ENCODE data around the gene C16orf74. TPM values are rescaled to one million over a fixed set of nuclear protein-coding genes. Genes with fewer than 3 reads are reported as not detected.

C16orf74 gene
- polyA plus RNA-seq, 2 of the 4 experiments (the other 2 are of a cell fraction), result 3.8 to 9.1 TPM

DNA sequence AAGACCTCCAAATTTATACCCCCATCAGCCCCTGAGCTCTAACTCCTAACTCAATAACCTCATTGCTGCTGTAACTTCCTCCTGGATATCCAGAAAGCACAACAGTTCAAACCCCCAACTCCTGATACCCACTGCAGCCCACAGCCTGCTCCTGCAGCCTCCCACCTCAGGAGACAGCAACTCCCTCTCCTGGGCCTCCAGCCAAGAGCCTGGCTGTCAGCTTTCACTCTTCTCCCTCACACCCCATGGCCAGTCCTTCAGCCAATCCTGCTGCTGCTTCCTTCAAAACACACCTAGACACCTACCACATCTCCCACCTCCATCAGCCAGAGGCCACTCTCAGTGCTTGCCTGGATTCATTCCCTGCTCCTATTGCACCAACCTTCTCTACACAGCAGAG lies 67.5 kb downstream of the C16orf74 start:
- Histone ChIP-seq H3K4me3 (no peak overlapping the region), H3K4me1 (peaks cover 9% of the 10 kb centered on the region; the same call in 1 of the 3 replicates), H3K4me2 (no peak overlapping the region), H3K27ac (no peak overlapping the region), H3K9me3 (no peaks in the 10 kb centered on the region)
- no peak for TF ChIP-seq NFE2L2 (conservative IDR thresholded peaks at IDR 0.05; ENCODE audit: low read length)
- TF ChIP-seq, protein P1, sequence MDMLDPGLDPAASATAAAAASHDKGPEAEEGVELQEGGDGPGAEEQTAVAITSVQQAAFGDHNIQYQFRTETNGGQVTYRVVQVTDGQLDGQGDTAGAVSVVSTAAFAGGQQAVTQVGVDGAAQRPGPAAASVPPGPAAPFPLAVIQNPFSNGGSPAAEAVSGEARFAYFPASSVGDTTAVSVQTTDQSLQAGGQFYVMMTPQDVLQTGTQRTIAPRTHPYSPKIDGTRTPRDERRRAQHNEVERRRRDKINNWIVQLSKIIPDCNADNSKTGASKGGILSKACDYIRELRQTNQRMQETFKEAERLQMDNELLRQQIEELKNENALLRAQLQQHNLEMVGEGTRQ (IDR thresholded peaks at IDR 0.05), result no peak
- TF ChIP-seq FOSL2 (IDR thresholded peaks at IDR 0.05), result no peak
- no peak for TF ChIP-seq FOSL2 (CRISPR knock-in tag; IDR thresholded peaks at IDR 0.05)
- TF ChIP-seq, protein P2, sequence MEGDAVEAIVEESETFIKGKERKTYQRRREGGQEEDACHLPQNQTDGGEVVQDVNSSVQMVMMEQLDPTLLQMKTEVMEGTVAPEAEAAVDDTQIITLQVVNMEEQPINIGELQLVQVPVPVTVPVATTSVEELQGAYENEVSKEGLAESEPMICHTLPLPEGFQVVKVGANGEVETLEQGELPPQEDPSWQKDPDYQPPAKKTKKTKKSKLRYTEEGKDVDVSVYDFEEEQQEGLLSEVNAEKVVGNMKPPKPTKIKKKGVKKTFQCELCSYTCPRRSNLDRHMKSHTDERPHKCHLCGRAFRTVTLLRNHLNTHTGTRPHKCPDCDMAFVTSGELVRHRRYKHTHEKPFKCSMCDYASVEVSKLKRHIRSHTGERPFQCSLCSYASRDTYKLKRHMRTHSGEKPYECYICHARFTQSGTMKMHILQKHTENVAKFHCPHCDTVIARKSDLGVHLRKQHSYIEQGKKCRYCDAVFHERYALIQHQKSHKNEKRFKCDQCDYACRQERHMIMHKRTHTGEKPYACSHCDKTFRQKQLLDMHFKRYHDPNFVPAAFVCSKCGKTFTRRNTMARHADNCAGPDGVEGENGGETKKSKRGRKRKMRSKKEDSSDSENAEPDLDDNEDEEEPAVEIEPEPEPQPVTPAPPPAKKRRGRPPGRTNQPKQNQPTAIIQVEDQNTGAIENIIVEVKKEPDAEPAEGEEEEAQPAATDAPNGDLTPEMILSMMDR (IDR thresholded peaks at IDR 0.05), result no peak
- no peak for TF ChIP-seq ZNF302 (CRISPR knock-in tag; IDR thresholded peaks at IDR 0.05)
- TF ChIP-seq, protein P3, sequence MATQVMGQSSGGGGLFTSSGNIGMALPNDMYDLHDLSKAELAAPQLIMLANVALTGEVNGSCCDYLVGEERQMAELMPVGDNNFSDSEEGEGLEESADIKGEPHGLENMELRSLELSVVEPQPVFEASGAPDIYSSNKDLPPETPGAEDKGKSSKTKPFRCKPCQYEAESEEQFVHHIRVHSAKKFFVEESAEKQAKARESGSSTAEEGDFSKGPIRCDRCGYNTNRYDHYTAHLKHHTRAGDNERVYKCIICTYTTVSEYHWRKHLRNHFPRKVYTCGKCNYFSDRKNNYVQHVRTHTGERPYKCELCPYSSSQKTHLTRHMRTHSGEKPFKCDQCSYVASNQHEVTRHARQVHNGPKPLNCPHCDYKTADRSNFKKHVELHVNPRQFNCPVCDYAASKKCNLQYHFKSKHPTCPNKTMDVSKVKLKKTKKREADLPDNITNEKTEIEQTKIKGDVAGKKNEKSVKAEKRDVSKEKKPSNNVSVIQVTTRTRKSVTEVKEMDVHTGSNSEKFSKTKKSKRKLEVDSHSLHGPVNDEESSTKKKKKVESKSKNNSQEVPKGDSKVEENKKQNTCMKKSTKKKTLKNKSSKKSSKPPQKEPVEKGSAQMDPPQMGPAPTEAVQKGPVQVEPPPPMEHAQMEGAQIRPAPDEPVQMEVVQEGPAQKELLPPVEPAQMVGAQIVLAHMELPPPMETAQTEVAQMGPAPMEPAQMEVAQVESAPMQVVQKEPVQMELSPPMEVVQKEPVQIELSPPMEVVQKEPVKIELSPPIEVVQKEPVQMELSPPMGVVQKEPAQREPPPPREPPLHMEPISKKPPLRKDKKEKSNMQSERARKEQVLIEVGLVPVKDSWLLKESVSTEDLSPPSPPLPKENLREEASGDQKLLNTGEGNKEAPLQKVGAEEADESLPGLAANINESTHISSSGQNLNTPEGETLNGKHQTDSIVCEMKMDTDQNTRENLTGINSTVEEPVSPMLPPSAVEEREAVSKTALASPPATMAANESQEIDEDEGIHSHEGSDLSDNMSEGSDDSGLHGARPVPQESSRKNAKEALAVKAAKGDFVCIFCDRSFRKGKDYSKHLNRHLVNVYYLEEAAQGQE (IDR thresholded peaks at IDR 0.05), result no peak
- no peak for TF ChIP-seq RFX5 (IDR thresholded peaks at IDR 0.05)
- TF ChIP-seq, protein P4, sequence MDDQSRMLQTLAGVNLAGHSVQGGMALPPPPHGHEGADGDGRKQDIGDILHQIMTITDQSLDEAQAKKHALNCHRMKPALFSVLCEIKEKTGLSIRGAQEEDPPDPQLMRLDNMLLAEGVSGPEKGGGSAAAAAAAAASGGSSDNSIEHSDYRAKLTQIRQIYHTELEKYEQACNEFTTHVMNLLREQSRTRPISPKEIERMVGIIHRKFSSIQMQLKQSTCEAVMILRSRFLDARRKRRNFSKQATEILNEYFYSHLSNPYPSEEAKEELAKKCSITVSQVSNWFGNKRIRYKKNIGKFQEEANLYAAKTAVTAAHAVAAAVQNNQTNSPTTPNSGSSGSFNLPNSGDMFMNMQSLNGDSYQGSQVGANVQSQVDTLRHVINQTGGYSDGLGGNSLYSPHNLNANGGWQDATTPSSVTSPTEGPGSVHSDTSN (IDR thresholded peaks at IDR 0.05), result no peak
- no peak for TF ChIP-seq TP53 (CRISPR knock-in tag; IDR thresholded peaks at IDR 0.05)
- TF ChIP-seq RCOR1 (IDR thresholded peaks at IDR 0.05; ENCODE audit: low read depth, low read length), result no peak
- no peak for TF ChIP-seq FOXS1 (CRISPR knock-in tag; IDR thresholded peaks at IDR 0.05)
- no peak for TF ChIP-seq CHD2 (IDR thresholded peaks at IDR 0.05; ENCODE audit: low read length, partially characterized antibody)
- TF ChIP-seq ZC3H11A (IDR thresholded peaks at IDR 0.05), result no peak
- no peak for TF ChIP-seq POLR2AphosphoS2 (conservative IDR thresholded peaks at IDR 0.05; ENCODE audit: low read length)
- ChIA-PET POLR2A (no interaction called here), CTCF (interaction anchor here (0.8 to 2.3 kb wide), 4 partner anchors 9 to 36 kb away, joined by 3 to 6 read pairs (median 4); no protein-coding TSS in a partner anchor)
- DNase-seq (ENCODE audit: low read depth in 1 of 2, low spot score in 1 of 2) (no peak), FAIRE-seq (no peak), ATAC-seq (no peak)

DNA sequence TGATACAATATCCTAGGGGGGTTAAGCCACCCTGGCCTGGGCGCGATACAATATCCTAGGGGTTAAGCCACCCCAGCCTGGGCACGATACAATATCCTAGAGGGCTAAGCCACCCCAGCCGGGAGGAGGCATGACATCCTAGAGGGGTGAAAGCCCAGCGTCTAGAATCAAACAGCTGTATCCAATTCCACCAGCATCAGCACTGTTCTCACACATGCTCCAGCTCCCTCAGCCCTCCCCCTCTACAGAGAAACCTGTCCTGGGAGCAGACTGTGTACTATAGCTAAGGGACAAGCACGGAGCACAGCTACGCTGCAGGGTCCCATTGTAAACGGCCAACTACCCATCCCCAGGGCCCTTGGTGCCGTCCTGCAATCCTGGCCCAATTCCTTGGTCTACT lies 68.4 kb downstream of the C16orf74 start:
- Histone ChIP-seq H3K4me3 (no peak overlapping the region), H3K4me2 (no peak overlapping the region), H3K4me1 (peaks cover under 1% of the 10 kb centered on the region; the same call in 1 of the 3 replicates), H3K27ac (no peak overlapping the region), H3K9me3 (no peaks in the 10 kb centered on the region)
- TF ChIP-seq FOXS1 (CRISPR knock-in tag; IDR thresholded peaks at IDR 0.05), result no peak
- no peak for ATAC-seq
- FAIRE-seq, result no peak
- no peak for DNase-seq (ENCODE audit: low read depth in 1 of 2, low spot score in 1 of 2)
- CTCF ChIA-PET, result interaction anchor here (0.8 to 2.3 kb wide), 5 partner anchors 9 to 36 kb away, joined by 3 to 6 read pairs (median 5); no protein-coding TSS in a partner anchor
- POLR2A ChIA-PET, result no interaction called here
- 92% methylated on average over 9 of the region's 9 CpGs for WGBS (ENCODE audit: missing lambda C conversion rate)

DNA sequence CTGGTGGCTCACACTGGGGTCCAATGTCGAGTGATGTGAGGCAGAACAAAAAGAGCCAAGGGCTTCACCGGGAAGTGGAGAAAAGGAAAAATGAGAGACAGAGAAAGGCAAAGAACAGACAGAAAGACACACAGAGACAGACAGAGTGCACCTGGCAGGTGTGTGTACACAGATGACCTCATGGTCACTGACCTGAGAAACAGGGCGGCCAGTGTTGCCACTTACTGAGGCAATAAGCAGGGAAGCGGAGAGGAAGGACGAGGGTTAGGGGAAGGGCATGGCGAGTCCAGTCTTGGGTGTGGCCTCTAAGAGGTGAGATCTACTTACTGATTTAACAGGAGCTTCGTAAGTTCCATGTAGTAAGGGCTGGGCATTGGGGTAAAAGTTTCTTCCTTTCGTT lies 69.6 kb downstream of the C16orf74 start:
- ATAC-seq (no peak), FAIRE-seq (no peak), DNase-seq (ENCODE audit: low read depth in 1 of 2, low spot score in 1 of 2) (no peak)
- POLR2A ChIA-PET, result interaction anchor here (0.6 kb wide), 1 partner anchor 1637 kb away, joined by 4 read pairs; no protein-coding TSS in a partner anchor
- Histone ChIP-seq H3K4me3 (no peak overlapping the region), H3K27ac (no peak overlapping the region), H3K4me1 (no peaks in the 10 kb centered on the region), H3K4me2 (no peak overlapping the region), H3K9me3 (no peaks in the 10 kb centered on the region)
- 89% methylated on average over 8 of the region's 8 CpGs for WGBS (ENCODE audit: missing lambda C conversion rate)
- CTCF ChIA-PET, result interaction anchor here (0.6 to 12.4 kb wide), 9 partner anchors 9 to 335 kb away, joined by 3 to 128 read pairs (median 3); no protein-coding TSS in a partner anchor
- TF ChIP-seq, protein P5, sequence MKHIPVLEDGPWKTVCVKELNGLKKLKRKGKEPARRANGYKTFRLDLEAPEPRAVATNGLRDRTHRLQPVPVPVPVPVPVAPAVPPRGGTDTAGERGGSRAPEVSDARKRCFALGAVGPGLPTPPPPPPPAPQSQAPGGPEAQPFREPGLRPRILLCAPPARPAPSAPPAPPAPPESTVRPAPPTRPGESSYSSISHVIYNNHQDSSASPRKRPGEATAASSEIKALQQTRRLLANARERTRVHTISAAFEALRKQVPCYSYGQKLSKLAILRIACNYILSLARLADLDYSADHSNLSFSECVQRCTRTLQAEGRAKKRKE (CRISPR knock-in tag; IDR thresholded peaks at IDR 0.05; ENCODE audit: low read depth), result no peak
- TF ChIP-seq CBX2 (IDR thresholded peaks at IDR 0.05; ENCODE audit: borderline replicate concordance, low read depth), result no peak
- no peak for TF ChIP-seq EP300 (IDR thresholded peaks at IDR 0.05)
- no peak for TF ChIP-seq NR3C1 (IDR thresholded peaks at IDR 0.05)
- TF ChIP-seq, protein P3 (IDR thresholded peaks at IDR 0.05), result no peak
- TF ChIP-seq ZSCAN20 (CRISPR knock-in tag; IDR thresholded peaks at IDR 0.05), result no peak
- no peak for TF ChIP-seq MAFK (IDR thresholded peaks at IDR 0.05; ENCODE audit: partially characterized antibody)
- no peak for TF ChIP-seq SMC3 (IDR thresholded peaks at IDR 0.05)
- no peak for TF ChIP-seq ZC3H11A (IDR thresholded peaks at IDR 0.05)
- no peak for TF ChIP-seq JUN (IDR thresholded peaks at IDR 0.05)
